Erythroblast (primary cell): ENCODE results near the gene AFF4.

ENCODE experiments used
- GATA1 ChIP-seq: IDR thresholded peaks from 2 replicates; pipeline ENCODE4 v1.6.1; 2011; ENCODE audit warnings: low read depth, mild to moderate bottlenecking, control low read depth, low read length, moderate library complexity
- POLR2A ChIP-seq: IDR thresholded peaks from 2 replicates; pipeline ENCODE4 v1.6.1; 2011; ENCODE audit warnings: mild to moderate bottlenecking, low read length

DNA sequence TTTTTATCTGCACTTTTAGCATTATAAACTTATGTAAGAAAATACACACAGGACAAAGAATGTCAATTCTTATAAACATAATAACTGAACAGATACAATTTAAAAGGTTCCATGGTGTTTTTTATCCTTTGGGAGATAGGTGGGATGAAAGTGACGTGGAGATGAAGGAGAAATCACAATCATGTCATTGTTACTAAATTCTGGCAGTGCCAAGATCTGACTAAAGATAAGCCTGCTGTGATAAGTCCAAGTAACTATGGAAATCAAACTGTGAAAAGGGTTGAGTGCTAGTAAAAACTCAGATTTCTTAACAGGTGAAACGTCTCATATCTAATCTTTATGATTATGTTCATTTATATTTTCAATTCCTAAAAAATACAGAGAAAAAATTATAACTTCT is 78.9 kb downstream of the AFF4 start:
- TF ChIP-seq POLR2A (no peak), GATA1 (no peak)
